ENCODE data around the gene ST3GAL4.

- TF ChIP-seq FOXA3 (CRISPR knock-in tag; conservative IDR thresholded peaks at IDR 0.05 in 1 of 2, IDR thresholded peaks at IDR 0.05 in 1 of 2) (no peak), ZNF384 (IDR thresholded peaks at IDR 0.05; ENCODE audit: low read depth, low read length) (no peak), CEBPG (CRISPR knock-in tag; IDR thresholded peaks at IDR 0.05) (no peak), CEBPG (tag; conservative IDR thresholded peaks at IDR 0.05 in 1 of 2, IDR thresholded peaks at IDR 0.05 in 1 of 2) (no peak), ZNF445 (CRISPR knock-in tag; IDR thresholded peaks at IDR 0.05; ENCODE audit: low read depth) (no peak)
Measured at GRCh38 chr11:126339863-126340434, 15.5 kb upstream of the ST3GAL4 start.

Data from K562 (cell line).